Measurements from ENCODE around the gene NKAPL.
"Not testable (repeated sequence)": the region's sequence is repeated elsewhere in the genome, so short reads cannot be mapped to it uniquely, and the experiment has no call there.

The NKAPL gene

GRCh38 chr6:28296520-28297060 lies 37.5 kb downstream of the NKAPL start:
- DNase-seq (ENCODE audit: low spot score): no peak

DNA sequence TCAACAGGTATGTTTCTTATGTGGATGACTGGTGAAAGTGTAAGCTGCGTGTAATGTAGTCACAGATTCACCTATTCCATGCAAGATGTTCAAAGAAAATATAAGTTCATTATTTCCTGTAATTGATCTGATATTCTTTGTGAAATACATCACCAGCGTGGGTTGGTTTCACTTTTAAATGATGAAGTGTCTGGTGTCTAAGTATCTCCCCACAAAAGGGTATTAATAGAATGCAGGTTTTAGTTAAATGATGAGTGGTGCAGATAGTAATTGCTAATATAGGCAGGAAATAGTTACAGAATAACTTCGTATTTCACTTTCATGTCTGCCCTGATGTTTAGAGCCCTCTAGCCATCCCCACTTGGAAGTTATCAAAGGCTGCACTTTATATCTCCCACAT lies 44.5 kb downstream of the NKAPL start:
- DNase-seq (ENCODE audit: low spot score): no peak

GRCh38 chr6:28306363-28306762 lies 47.3 kb downstream of the NKAPL start:
- DNase-seq (ENCODE audit: low spot score): not testable (repeated sequence)

Data from pons (tissue), 1 donor.